Stomach (tissue), 4 donors: ENCODE data around the gene INTS7.

Experiments
- CTCF ChIP-seq, 7 experiments: fragments of 450-650 bp in 4 of 7; fragments of 200-600 bp in 3 of 7; sonication (generic) in 3 of 7; IDR thresholded peaks; one replicate each; pipeline ENCODE4 v1.5.1; 2016 to 2019; ENCODE audit warnings: antibody characterized with exemption in 7 of 7, control low read depth in 2 of 7, mild to moderate bottlenecking in 1 of 7
- EP300 ChIP-seq: sonication (generic); formaldehyde crosslinking; IDR thresholded peaks from one replicate; pipeline ENCODE4 v1.6.1; 2017; ENCODE audit warnings: antibody characterized with exemption
- POLR2A ChIP-seq, 4 donors: fragments of 450-650 bp; IDR thresholded peaks; one replicate each; pipeline ENCODE4 v1.6.1; 2016; ENCODE audit warnings: antibody characterized with exemption in 4 of 4, control low read depth in 2 of 4, mild to moderate bottlenecking in 1 of 4, moderate library complexity in 1 of 4
- POLR2AphosphoS5 ChIP-seq, 3 donors: sonication (generic); formaldehyde crosslinking; IDR thresholded peaks; one replicate each; pipeline ENCODE4 v1.6.1; 2016; ENCODE audit warnings: antibody characterized with exemption in 3 of 3

- TF ChIP-seq CTCF (IDR thresholded peaks at IDR 0.05) (no peak), EP300 (no peak), POLR2A (IDR thresholded peaks at IDR 0.05) (no peak), POLR2AphosphoS5 (IDR thresholded peaks at IDR 0.05) (no peak)
These were observed 126.9 kb downstream of the INTS7 start for GRCh38 chr1:211908453-211908852.
